Measurements from ENCODE around the gene SLC4A3.
A peak's percentile ranks its signal among the peaks of the same experiment; 100 is the strongest.

The SLC4A3 gene

GRCh38 chr2:219684721-219685689 is 57.6 kb downstream of the SLC4A3 start:
- no peak for DNase-seq

- no peak for DNase-seq
Observed at GRCh38 chr2:219687272-219687671, 59.8 kb downstream of the SLC4A3 start.

GRCh38 chr2:219687882-219688559 is 60.6 kb downstream of the SLC4A3 start:
- DNase-seq: no peak

GRCh38 chr2:219688560-219689445 is 61.4 kb downstream of the SLC4A3 start:
- no peak for DNase-seq

- DNase-seq: peak; percentile 44
Observed at GRCh38 chr2:219689676-219690628, 62.5 kb downstream of the SLC4A3 start.

- DNase-seq: no peak
Observed at GRCh38 chr2:219691571-219691970, 64.1 kb downstream of the SLC4A3 start.

All from NCI-H1694 (cell line).